H54 (cell line): ENCODE data around the gene NSD1.
A peak's percentile ranks its signal among the peaks of the same experiment; 100 is the strongest.
"Not testable (repeated sequence)": the region's sequence is repeated elsewhere in the genome, so short reads cannot be mapped to it uniquely, and the experiment has no call there.

Source experiments
- DNase-seq: peaks from one replicate; pipeline ENCODE4 v3.0.0; 2011; ENCODE audit warnings: low spot score, mixed read lengths; ENCODE audit not compliant: insufficient read length
- FAIRE-seq: peaks from 3 replicates; lab custom pipeline; 2011; peaks lifted over from hg19 to GRCh38; lab: Jason Lieb, UNC
- POLR2A ChIP-seq: IDR thresholded peaks from 2 replicates; pipeline ENCODE4 v1.6.1; 2011; ENCODE audit warnings: low read depth, mild to moderate bottlenecking, low read length

Gene NSD1

GRCh38 chr5:177300951-177301350, 167.4 kb downstream of the NSD1 start:
- no peak for TF ChIP-seq POLR2A
- DNase-seq: no peak
- FAIRE-seq: no peak

- DNase-seq (no peak), FAIRE-seq (no peak)
- TF ChIP-seq POLR2A: no peak
These were observed 168.1 kb downstream of the NSD1 start for GRCh38 chr5:177301503-177302165.

- no peak for FAIRE-seq
- no peak for DNase-seq
- TF ChIP-seq POLR2A: no peak
These were observed 169.0 kb downstream of the NSD1 start for GRCh38 chr5:177302354-177303110.

- peak; percentile 78 for DNase-seq
- no peak for FAIRE-seq
- peak; percentile 67 for TF ChIP-seq POLR2A
These were observed 169.8 kb downstream of the NSD1 start, which contains the start of the genes PRELID1 and RAB24 for GRCh38 chr5:177303121-177303924. Gene PRELID1 (plus strand): TSS chr5:177303799. CDS start chr5:177303986, 187 bp downstream. Gene RAB24 (minus strand): TSS chr5:177303719. CDS start chr5:177303288, 431 bp downstream.

GRCh38 chr5:177303925-177304391, 170.4 kb downstream of the NSD1 start:
- TF ChIP-seq POLR2A: no peak
- FAIRE-seq: no peak
- no peak for DNase-seq

GRCh38 chr5:177304392-177305119, 171.0 kb downstream of the NSD1 start:
- DNase-seq: no peak
- FAIRE-seq: no peak
- TF ChIP-seq POLR2A: no peak

- DNase-seq: peak; percentile 50
- not testable (repeated sequence) for FAIRE-seq
These were observed 172.6 kb downstream of the NSD1 start for GRCh38 chr5:177306103-177306640.

GRCh38 chr5:177306674-177307543, 173.3 kb downstream of the NSD1 start:
- TF ChIP-seq POLR2A: no peak
- no peak for FAIRE-seq
- DNase-seq: no peak

- DNase-seq (no peak), FAIRE-seq (no peak)
- no peak for TF ChIP-seq POLR2A
These were observed 174.2 kb downstream of the NSD1 start for GRCh38 chr5:177307544-177308363.

- DNase-seq (no peak), FAIRE-seq (no peak)
- TF ChIP-seq POLR2A: no peak
These were observed 175.2 kb downstream of the NSD1 start for GRCh38 chr5:177308740-177309139.

GRCh38 chr5:177309351-177310191, 176.0 kb downstream of the NSD1 start:
- TF ChIP-seq POLR2A: no peak
- FAIRE-seq: no peak
- peak; percentile 67 for DNase-seq
